MM.1S (cell line): ENCODE data around the gene SPRYD3.

Experiments used
- DNase-seq: peaks from one replicate; pipeline ENCODE4 v3.0.0-alpha.2; 2015
- H2AFZ ChIP-seq: fragments of 300-600 bp; sonication (generic); 2 replicates; pipeline ENCODE4 v1.6.0; 2016; ENCODE audit warnings: antibody characterized with exemption, low read length
- H3F3A ChIP-seq: fragments of 300-600 bp; sonication (generic); 2 replicates; pipeline ENCODE4 v1.6.1; 2016; ENCODE audit warnings: mild to moderate bottlenecking, antibody characterized with exemption, low read length, moderate library complexity, mixed read lengths; ENCODE audit not compliant: insufficient read depth
- H3K27ac ChIP-seq: fragments of 300-600 bp; sonication (generic); 2 replicates; pipeline ENCODE4 v1.5.1; 2016; ENCODE audit warnings: mild to moderate bottlenecking, low read length
- H3K27me3 ChIP-seq: fragments of 300-600 bp; sonication (generic); replicated peaks from 2 replicates; pipeline ENCODE4 v1.6.0; 2016; ENCODE audit warnings: low read length; ENCODE audit not compliant: insufficient read depth
- H3K36me3 ChIP-seq: fragments of 300-600 bp; sonication (generic); replicated peaks from 2 replicates; pipeline ENCODE4 v1.6.1; 2016; ENCODE audit warnings: mild to moderate bottlenecking, low read length, mixed read lengths; ENCODE audit not compliant: insufficient read depth
- H3K4me1 ChIP-seq: fragments of 300-600 bp; sonication (generic); 2 replicates; pipeline ENCODE4 v1.6.1; 2016; ENCODE audit warnings: low read length, mixed read lengths
- H3K4me2 ChIP-seq: fragments of 300-600 bp; sonication (generic); 2 replicates; pipeline ENCODE4 v1.6.0; 2016; ENCODE audit warnings: low read depth, low read length
- H3K4me3 ChIP-seq: fragments of 300-600 bp; sonication (generic); 2 replicates; pipeline ENCODE4 v1.5.1; 2016; ENCODE audit warnings: low read length, mixed read lengths
- H3K79me2 ChIP-seq: fragments of 300-600 bp; sonication (generic); 2 replicates; pipeline ENCODE4 v1.6.1; 2016; ENCODE audit warnings: mixed run types, low read length, mixed read lengths
- H3K9ac ChIP-seq: fragments of 300-600 bp; sonication (generic); 2 replicates; pipeline ENCODE4 v1.6.1; 2016; ENCODE audit warnings: low read length, mixed read lengths
- H3K9me2 ChIP-seq: fragments of 300-600 bp; sonication (generic); replicated peaks from 2 replicates; pipeline ENCODE4 v1.6.1; 2016; ENCODE audit warnings: mild to moderate bottlenecking, low read length, mixed read lengths; ENCODE audit not compliant: insufficient read depth
- H3K9me3 ChIP-seq: fragments of 300-600 bp; sonication (generic); replicated peaks from 2 replicates; pipeline ENCODE4 v1.6.1; 2016; ENCODE audit warnings: mild to moderate bottlenecking, low read length, mixed read lengths; ENCODE audit not compliant: insufficient read depth
- H4K20me1 ChIP-seq: fragments of 300-600 bp; sonication (generic); 2 replicates; pipeline ENCODE4 v1.6.1; 2016; ENCODE audit warnings: mild to moderate bottlenecking, low read length, moderate library complexity, mixed read lengths; ENCODE audit not compliant: insufficient read depth
- EZH2 ChIP-seq: fragments of 300-600 bp; sonication (generic); optimal IDR thresholded peaks from 2 replicates; pipeline ENCODE3; 2017; ENCODE audit warnings: low read depth, mild to moderate bottlenecking, antibody characterized with exemption, low read length, mixed read lengths
- EZH2phosphoT487 ChIP-seq: fragments of 300-600 bp; sonication (generic); IDR thresholded peaks from 2 replicates; pipeline ENCODE4 v1.6.1; 2018; ENCODE audit warnings: antibody characterized with exemption, low read length
- TF ChIP-seq, protein P1 (sequence below): fragments of 300-600 bp; sonication (generic); IDR thresholded peaks from 2 replicates; pipeline ENCODE4 v1.5.1; 2016; ENCODE audit warnings: antibody characterized with exemption, low read length, mixed read lengths

The SPRYD3 gene

DNA sequence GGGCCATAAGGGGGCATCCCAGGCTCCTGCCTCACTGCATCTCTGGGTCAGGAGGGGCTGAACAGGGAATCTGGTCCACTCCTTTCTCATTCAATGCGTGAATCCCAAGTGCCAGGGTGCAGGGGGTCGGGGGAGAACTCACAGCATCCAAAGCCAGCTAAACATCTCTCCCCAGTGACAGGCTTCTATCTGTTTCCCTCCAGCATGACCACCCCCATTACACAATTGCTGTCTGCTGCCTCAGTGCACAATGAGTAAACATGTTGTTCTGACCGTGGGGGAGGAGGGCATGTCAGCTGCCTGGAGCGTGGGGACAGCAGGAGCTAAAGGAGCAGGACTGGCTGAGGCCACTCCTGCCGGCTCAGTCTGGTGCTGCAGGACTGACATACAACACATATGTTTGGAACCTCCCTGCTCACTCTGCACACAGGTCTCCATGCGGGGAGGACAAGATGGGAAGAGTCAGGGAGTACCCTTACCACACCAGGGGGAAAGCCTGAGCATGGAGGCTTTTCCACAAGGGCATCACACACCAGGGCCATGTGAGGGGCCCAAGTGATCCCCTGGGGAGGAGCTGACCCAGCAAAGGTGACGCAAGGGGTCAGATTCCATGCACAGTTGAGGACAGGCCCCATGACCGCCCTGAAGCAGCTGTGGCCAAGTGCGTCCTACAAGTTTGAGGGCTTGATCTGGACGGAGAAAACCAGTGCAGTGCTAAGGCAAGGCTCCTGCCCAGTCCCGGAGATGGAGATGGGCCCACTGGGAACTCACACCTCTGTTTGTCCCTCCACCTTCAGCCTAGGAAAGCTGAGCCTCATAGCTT lies 27.9 kb downstream of the SPRYD3 start:
- no peak overlapping the region for H3K27ac ChIP-seq
- H3F3A ChIP-seq = peaks cover 16% of the 10 kb centered on the region; the same call in 1 of the 2 replicates
- 0 out of 2 replicates have a peak, but pooled peaks cover 5% of the 10 kb centered on the region for H3K4me1 ChIP-seq
- DNase-seq = no peak
- no peaks in the 10 kb centered on the region for H3K9me3 ChIP-seq
- no peak overlapping the region for H3K4me3 ChIP-seq
- no peak overlapping the region for H2AFZ ChIP-seq
- no peaks in the 10 kb centered on the region for H4K20me1 ChIP-seq
- H3K36me3 ChIP-seq = no peaks in the 10 kb centered on the region
- no peak overlapping the region for H3K4me2 ChIP-seq
- no peaks in the 10 kb centered on the region for H3K27me3 ChIP-seq
- no peaks in the 10 kb centered on the region for H3K79me2 ChIP-seq
- H3K9me2 ChIP-seq = no peaks in the 10 kb centered on the region
- no peak overlapping the region for H3K9ac ChIP-seq
- no peak for TF ChIP-seq EZH2
- TF ChIP-seq, protein P1, sequence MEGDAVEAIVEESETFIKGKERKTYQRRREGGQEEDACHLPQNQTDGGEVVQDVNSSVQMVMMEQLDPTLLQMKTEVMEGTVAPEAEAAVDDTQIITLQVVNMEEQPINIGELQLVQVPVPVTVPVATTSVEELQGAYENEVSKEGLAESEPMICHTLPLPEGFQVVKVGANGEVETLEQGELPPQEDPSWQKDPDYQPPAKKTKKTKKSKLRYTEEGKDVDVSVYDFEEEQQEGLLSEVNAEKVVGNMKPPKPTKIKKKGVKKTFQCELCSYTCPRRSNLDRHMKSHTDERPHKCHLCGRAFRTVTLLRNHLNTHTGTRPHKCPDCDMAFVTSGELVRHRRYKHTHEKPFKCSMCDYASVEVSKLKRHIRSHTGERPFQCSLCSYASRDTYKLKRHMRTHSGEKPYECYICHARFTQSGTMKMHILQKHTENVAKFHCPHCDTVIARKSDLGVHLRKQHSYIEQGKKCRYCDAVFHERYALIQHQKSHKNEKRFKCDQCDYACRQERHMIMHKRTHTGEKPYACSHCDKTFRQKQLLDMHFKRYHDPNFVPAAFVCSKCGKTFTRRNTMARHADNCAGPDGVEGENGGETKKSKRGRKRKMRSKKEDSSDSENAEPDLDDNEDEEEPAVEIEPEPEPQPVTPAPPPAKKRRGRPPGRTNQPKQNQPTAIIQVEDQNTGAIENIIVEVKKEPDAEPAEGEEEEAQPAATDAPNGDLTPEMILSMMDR = no peak
- TF ChIP-seq EZH2phosphoT487 = no peak

DNA sequence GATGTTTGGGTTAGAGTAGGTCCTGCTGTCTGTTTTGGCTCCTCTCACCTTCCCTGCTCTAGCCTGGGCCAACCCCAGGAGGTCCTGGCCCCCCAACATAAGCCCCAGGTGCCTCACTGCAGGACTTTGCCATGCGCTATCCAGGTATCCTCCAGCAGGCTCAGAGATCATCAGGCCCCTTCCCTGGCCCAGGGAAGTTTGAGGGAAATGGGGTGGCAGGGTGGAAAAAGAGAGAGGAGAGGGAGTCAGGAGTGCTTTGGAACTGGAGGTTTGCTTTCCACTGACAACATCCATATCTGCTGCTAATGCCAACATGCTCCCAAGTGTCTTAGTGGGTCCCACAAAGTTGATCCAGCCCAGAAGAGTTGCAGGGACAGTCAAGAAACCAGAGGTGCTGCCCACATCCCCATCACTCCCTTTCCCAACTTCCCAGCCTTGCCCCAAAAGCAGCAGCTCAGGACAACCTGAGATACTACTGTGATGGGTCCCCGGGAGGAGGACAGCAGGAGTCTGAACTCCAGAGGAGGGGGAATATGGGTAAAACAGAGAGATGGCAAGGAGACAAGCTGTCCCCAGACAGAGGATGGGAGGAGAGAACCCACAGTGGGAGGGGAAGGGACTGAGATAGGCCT lies 28.6 kb downstream of the SPRYD3 start:
- Histone ChIP-seq H3K4me2 (no peak overlapping the region), H2AFZ (no peak overlapping the region), H3F3A (peaks cover 19% of the 10 kb centered on the region; the same call in 1 of the 2 replicates), H3K4me1 (0 out of 2 replicates have a peak, but pooled peaks cover 5% of the 10 kb centered on the region), H3K36me3 (no peaks in the 10 kb centered on the region), H4K20me1 (no peaks in the 10 kb centered on the region), H3K9me3 (no peaks in the 10 kb centered on the region), H3K9ac (no peak overlapping the region), H3K79me2 (no peaks in the 10 kb centered on the region), H3K27me3 (peaks cover 5% of the 10 kb centered on the region; the same call in 1 of the 2 replicates), H3K9me2 (no peaks in the 10 kb centered on the region), H3K27ac (no peak overlapping the region), H3K4me3 (no peak overlapping the region)
- TF ChIP-seq, protein P1 = no peak
- no peak for TF ChIP-seq EZH2phosphoT487
- no peak for TF ChIP-seq EZH2
- DNase-seq = no peak

DNA sequence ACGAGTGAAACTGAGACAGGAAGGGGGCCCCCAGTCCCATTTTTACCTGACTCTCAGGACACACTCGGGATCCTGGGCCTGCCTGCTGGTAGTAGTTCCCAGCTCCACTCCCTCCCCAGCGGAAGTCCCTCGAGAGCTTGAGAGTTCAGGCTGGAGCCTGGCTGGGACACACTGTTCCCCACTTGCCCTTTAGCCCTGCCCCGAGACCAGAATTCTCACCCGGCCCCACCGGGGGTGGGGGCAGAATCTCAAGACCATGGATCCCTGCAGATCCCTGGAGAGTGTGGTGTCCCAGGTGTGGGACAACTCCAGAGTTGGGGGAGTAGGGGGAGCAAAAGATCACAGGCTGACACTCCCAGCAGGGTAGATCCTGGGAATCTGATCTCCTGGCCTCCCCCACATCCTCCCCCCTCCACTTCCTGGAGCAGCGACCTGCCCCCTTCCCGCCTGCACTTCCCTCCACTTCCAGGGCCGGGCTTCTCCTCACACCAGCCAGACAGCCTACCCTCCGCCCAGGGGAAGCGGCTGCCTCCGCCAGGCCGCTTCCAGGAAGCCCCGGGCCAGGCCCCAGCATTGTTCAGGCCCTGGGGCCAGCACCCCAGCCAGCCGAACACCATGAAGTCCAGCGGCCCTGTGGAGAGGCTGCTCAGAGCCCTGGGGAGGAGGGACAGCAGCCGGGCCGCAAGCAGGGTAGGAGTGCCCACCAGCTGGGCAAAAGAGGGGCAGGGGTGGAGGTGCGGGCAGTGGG lies 29.4 kb downstream of the SPRYD3 start, which contains the start of gene TNS2:
TSS of gene TNS2 (plus strand) at position 495 of the 748 bp plus-strand sequence. CDS start at position 616, 121 bp downstream.
- no peak for DNase-seq
- Histone ChIP-seq H3K9me2 (no peaks in the 10 kb centered on the region), H3K27ac (no peak within 1 kb of the TSS), H3K36me3 (no peaks in the 10 kb centered on the region), H3K4me3 (no peak within 1 kb of the TSS), H3K79me2 (no peaks in the 10 kb centered on the region), H3K9me3 (no peaks in the 10 kb centered on the region), H3F3A (peaks cover 19% of the 10 kb centered on the region; the same call in 1 of the 2 replicates), H3K27me3 (peaks cover 6% of the 10 kb centered on the region; the same call in 1 of the 2 replicates), H3K4me1 (0 out of 2 replicates have a peak, but pooled peaks cover 5% of the 10 kb centered on the region), H3K4me2 (no peak within 1 kb of the TSS), H2AFZ (no peak within 1 kb of the TSS), H4K20me1 (no peaks in the 10 kb centered on the region), H3K9ac (no peak within 1 kb of the TSS)
- TF ChIP-seq EZH2 = no peak
- TF ChIP-seq EZH2phosphoT487 = no peak
- TF ChIP-seq, protein P1 = no peak
